ENCODE data around the gene TM4SF4.
"Not testable (repeated sequence)": the region's sequence is repeated elsewhere in the genome, so short reads cannot be mapped to it uniquely, and the experiment has no call there.

Gene TM4SF4

GRCh38 chr3:149474250-149474817, at the start of gene TM4SF4:
Gene TM4SF4 (plus strand): TSS chr3:149474697. CDS start chr3:149474878, 181 bp downstream.
- no peak for DNase-seq

- no peak for DNase-seq
Observed at GRCh38 chr3:149424918-149425317, 49.6 kb upstream of the TM4SF4 start.

- no peak for DNase-seq
Observed at GRCh38 chr3:149426325-149426724, 48.2 kb upstream of the TM4SF4 start.

GRCh38 chr3:149428087-149428486, 46.4 kb upstream of the TM4SF4 start:
- DNase-seq = no peak

GRCh38 chr3:149430216-149430615, 44.3 kb upstream of the TM4SF4 start:
- DNase-seq = no peak

- DNase-seq = no peak
Observed at GRCh38 chr3:149432149-149432548, 42.3 kb upstream of the TM4SF4 start.

GRCh38 chr3:149435996-149436885, 38.3 kb upstream of the TM4SF4 start:
- DNase-seq = no peak

- no peak for DNase-seq
Observed at GRCh38 chr3:149437286-149437685, 37.2 kb upstream of the TM4SF4 start.

- no peak for DNase-seq
Observed at GRCh38 chr3:149437710-149438109, 36.8 kb upstream of the TM4SF4 start.

- DNase-seq = no peak
Observed at GRCh38 chr3:149438981-149439380, 35.5 kb upstream of the TM4SF4 start.

- DNase-seq = no peak
Observed at GRCh38 chr3:149441642-149442041, 32.9 kb upstream of the TM4SF4 start.

GRCh38 chr3:149442043-149442442, 32.5 kb upstream of the TM4SF4 start:
- no peak for DNase-seq

GRCh38 chr3:149442851-149443544, 31.5 kb upstream of the TM4SF4 start:
- peak; percentile 7 for DNase-seq

- no peak for DNase-seq
Observed at GRCh38 chr3:149443545-149443912, 31.0 kb upstream of the TM4SF4 start.

- not testable (repeated sequence) for DNase-seq
Observed at GRCh38 chr3:149444867-149445266, 29.6 kb upstream of the TM4SF4 start.

GRCh38 chr3:149448331-149448831, 26.1 kb upstream of the TM4SF4 start:
- peak; percentile 36 for DNase-seq

GRCh38 chr3:149449182-149449581, 25.3 kb upstream of the TM4SF4 start:
- DNase-seq = no peak

GRCh38 chr3:149449799-149450198, 24.7 kb upstream of the TM4SF4 start:
- no peak for DNase-seq

GRCh38 chr3:149450281-149450680, 24.2 kb upstream of the TM4SF4 start:
- DNase-seq = no peak

- DNase-seq = no peak
Observed at GRCh38 chr3:149452036-149452435, 22.5 kb upstream of the TM4SF4 start.

GRCh38 chr3:149453140-149453805, 21.2 kb upstream of the TM4SF4 start:
- no peak for DNase-seq

GRCh38 chr3:149454746-149455145, 19.8 kb upstream of the TM4SF4 start:
- DNase-seq = no peak

- DNase-seq = no peak
Observed at GRCh38 chr3:149455366-149455765, 19.1 kb upstream of the TM4SF4 start.

All from hematopoietic multipotent progenitor cell treated with erythropoietin and hydrocortisone succinate and interleukin-3 and kit ligand, for 6 days (in vitro differentiated cells).